B cell (primary cell): Measurements from ENCODE around the gene LRP1. TPM values are rescaled to one million over a fixed set of nuclear protein-coding genes. Genes with fewer than 3 reads are reported as not detected.

Source experiments
- ATAC-seq: fragments of 200-7000 bp; cut with Tn5 transposase; one replicate; pipeline ENCODE4 v1.10.0; 2021; ENCODE audit warnings: low read depth, mild to moderate bottlenecking, moderate number of reproducible peaks, moderate library complexity
- CTCF ChIA-PET: fragments of 350-600 bp; sonication (Branson Sonifier 250); formaldehyde crosslinking; loops from one replicate; lab custom pipeline; 2021; ENCODE audit warnings: antibody characterized with exemption, inconsistent platforms; lab: Charles Lee
- POLR2A ChIA-PET: fragments of 350-600 bp; sonication (Branson Sonifier 250); formaldehyde crosslinking; loops from one replicate; lab custom pipeline; 2021; ENCODE audit warnings: antibody characterized with exemption; lab: Charles Lee
- DNase-seq: peaks from one replicate; pipeline ENCODE4 v3.0.0; 2013
- H2AFZ ChIP-seq: 2 replicates; pipeline ENCODE4 v1.6.1; 2012; ENCODE audit warnings: mild to moderate bottlenecking, low read depth, low read length; ENCODE audit not compliant: insufficient read depth, poor library complexity, severe bottlenecking
- H3K27ac ChIP-seq, 2 donors: 1 replicate in 1 of 2; 2 replicates in 1 of 2; pipeline ENCODE4 v1.5.1; 2012 to 2013; ENCODE audit warnings: low read length in 2 of 2, mild to moderate bottlenecking in 2 of 2, moderate library complexity in 1 of 2
- H3K27me3 ChIP-seq, 4 experiments: fragments of 200-600 bp in 1 of 4; sonication (generic) in 1 of 4; replicated peaks in 1 of 4; 1 replicate in 2 of 4; 2 replicates in 2 of 4; pipeline versions ENCODE4 v1.6.1 to v1.7.0; 2013 to 2016; ENCODE audit warnings: low read length in 3 of 4, mild to moderate bottlenecking in 2 of 4, mixed read lengths in 1 of 4, moderate library complexity in 1 of 4; ENCODE audit not compliant: insufficient read depth in 4 of 4, control insufficient read depth in 3 of 4; ENCODE audit errors: control extremely low read depth in 1 of 4
- H3K36me3 ChIP-seq, 2 experiments: replicated peaks in 1 of 2; 1 replicate in 1 of 2; 2 replicates in 1 of 2; pipeline versions ENCODE4 v1.6.1 to v1.7.1; 2013; ENCODE audit warnings: low read length in 1 of 2; ENCODE audit not compliant: insufficient read depth in 2 of 2, control insufficient read depth in 1 of 2; ENCODE audit errors: control extremely low read depth in 1 of 2, extremely low read depth in 1 of 2
- H3K4me1 ChIP-seq, 2 donors: fragments of 200-600 bp in 1 of 2; sonication (generic) in 1 of 2; 1 replicate in 1 of 2; 2 replicates in 1 of 2; pipeline versions ENCODE4 v1.5.1 to v1.6.1; 2013 to 2017; ENCODE audit warnings: low read length in 2 of 2; ENCODE audit not compliant: control insufficient read depth in 2 of 2, insufficient read depth in 2 of 2
- H3K4me2 ChIP-seq: replicated peaks from 2 replicates; pipeline ENCODE3; 2012; ENCODE audit warnings: mild to moderate bottlenecking, low read depth, low read length; ENCODE audit not compliant: poor library complexity, severe bottlenecking
- H3K4me3 ChIP-seq, 5 experiments: fragments of 200-600 bp in 1 of 5; sonication (generic) in 1 of 5; 1 replicate in 3 of 5; 2 replicates in 2 of 5; pipeline versions ENCODE4 v1.5.1 to v1.7.0; 2011 to 2016; ENCODE audit warnings: low read length in 4 of 5, mild to moderate bottlenecking in 4 of 5, low read depth in 2 of 5, control low read depth in 1 of 5, moderate library complexity in 1 of 5; ENCODE audit not compliant: insufficient read depth in 1 of 5; ENCODE audit errors: control extremely low read depth in 1 of 5, extremely low read depth in 1 of 5
- H3K79me2 ChIP-seq: fragments of 200-600 bp; sonication (generic); one replicate; pipeline ENCODE4 v1.6.0; 2016; ENCODE audit warnings: low read length; ENCODE audit not compliant: control insufficient read depth, insufficient read depth
- H3K9ac ChIP-seq: fragments of 200-600 bp; sonication (generic); 2 replicates; pipeline ENCODE4 v1.6.1; 2017; ENCODE audit warnings: mild to moderate bottlenecking, low read length, moderate library complexity
- H3K9me3 ChIP-seq, 3 donors: one replicate each; pipeline versions ENCODE4 v1.6.1 to v1.7.1; 2013; ENCODE audit warnings: low read length in 2 of 3; ENCODE audit not compliant: control insufficient read depth in 2 of 3, insufficient read depth in 1 of 3; ENCODE audit errors: control extremely low read depth in 1 of 3
- H4K20me1 ChIP-seq: 2 replicates; pipeline ENCODE4 v1.6.0; 2012; ENCODE audit warnings: mild to moderate bottlenecking, low read length; ENCODE audit not compliant: insufficient read depth, control insufficient read depth, poor library complexity, severe bottlenecking
- H3K27ac Mint-ChIP-seq: one replicate; pipeline ENCODE4 v1.8.0; 2021; ENCODE audit warnings: mixed read lengths
- H3K27me3 Mint-ChIP-seq: one replicate; pipeline ENCODE4 v1.8.0; 2021; ENCODE audit warnings: mixed read lengths
- H3K4me1 Mint-ChIP-seq: one replicate; pipeline ENCODE4 v1.8.0; 2021; ENCODE audit warnings: mixed read lengths
- H3K4me3 Mint-ChIP-seq: one replicate; pipeline ENCODE4 v1.8.0; 2021; ENCODE audit warnings: mixed read lengths
- H3K9me3 Mint-ChIP-seq: one replicate; pipeline ENCODE4 v1.8.0; 2022; ENCODE audit warnings: mixed read lengths; ENCODE audit not compliant: insufficient read depth
- EZH2 ChIP-seq: IDR thresholded peaks from 2 replicates; pipeline ENCODE4 v1.6.1; 2012; ENCODE audit warnings: borderline replicate concordance, low read depth, mild to moderate bottlenecking, moderate library complexity, low read length; ENCODE audit not compliant: insufficient read depth, poor library complexity, severe bottlenecking
- WGBS: methylation state at CpG from one replicate; pipeline ENCODE4 v1.1.5; 2013; ENCODE audit warnings: missing lambda C conversion rate; ENCODE audit not compliant: insufficient coverage; 5-methylcytosine and 5-hydroxymethylcytosine counted together
- intact Hi-C: fragments of 100-400 bp; cut with micrococcal nuclease; formaldehyde crosslinking; loops from one replicate; pipeline ENCODE4 v1.10.0; 2022
- polyA plus RNA-seq: library from polyadenylated mRNA; depleted of rRNA; stranded (reverse); fragments of >200 nt; gene quantifications from 2 replicates; pipeline ENCODE4 v1.2.3, GENCODE V29; 2012
- total RNA-seq, 2 donors: library from RNA; stranded (reverse); fragments of 120-200 nt in 1 of 2; gene quantifications; 1 replicate in 1 of 2; 2 replicates in 1 of 2; pipeline versions ENCODE4 v1.2.3 to v1.2.4, GENCODE V29; 2013 to 2022
- TF ChIP-seq, protein P1 (sequence below): fragments of 200-600 bp; IDR thresholded peaks from one replicate; pipeline ENCODE4 v1.8.0; 2022; ENCODE audit warnings: antibody characterized with exemption, mild to moderate bottlenecking

The LRP1 gene
- total and polyA plus RNA-seq, 2 donors (not counting 1 experiment from before 2014, with no cell fraction given) = 2.0 to 4.1 TPM

DNA sequence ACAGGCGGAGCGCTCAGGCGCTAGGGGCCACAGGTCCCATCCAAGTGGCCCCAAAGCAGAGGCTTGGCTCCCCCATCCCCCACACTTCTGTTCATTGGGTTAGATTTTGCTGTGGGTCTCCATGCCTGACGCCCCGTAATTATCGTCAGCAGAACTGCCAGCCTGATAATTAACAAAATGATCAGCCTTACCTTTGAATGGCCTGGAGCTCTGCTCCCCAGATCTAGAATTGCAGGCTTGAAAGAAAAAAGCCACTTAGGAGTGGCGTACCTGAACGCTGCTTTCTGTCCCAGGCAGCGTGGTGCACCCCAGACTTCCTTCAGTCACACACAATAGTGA, 47.8 kb downstream of the LRP1 start:
- ChIA-PET POLR2A (no interaction called here), CTCF (interaction anchor here (0.6 to 7.7 kb wide), 6 partner anchors 20 to 1279 kb away, joined by 3 to 97 read pairs (median 4); partner anchors contain the start of genes LRP1 and STAT6)
- Histone ChIP-seq H2AFZ (no peak overlapping the region), H4K20me1 (no peaks in the 10 kb centered on the region), H3K4me1 (no peaks in the 10 kb centered on the region), H3K27ac (no peak overlapping the region), H3K27me3 (no peaks in the 10 kb centered on the region), H3K9me3 (no peaks in the 10 kb centered on the region), H3K79me2 (no peaks in the 10 kb centered on the region), H3K36me3 (no peaks in the 10 kb centered on the region), H3K9ac (no peak overlapping the region), H3K4me3 (no peak overlapping the region), H3K4me2 (no peak overlapping the region)
- TF ChIP-seq, protein P1, sequence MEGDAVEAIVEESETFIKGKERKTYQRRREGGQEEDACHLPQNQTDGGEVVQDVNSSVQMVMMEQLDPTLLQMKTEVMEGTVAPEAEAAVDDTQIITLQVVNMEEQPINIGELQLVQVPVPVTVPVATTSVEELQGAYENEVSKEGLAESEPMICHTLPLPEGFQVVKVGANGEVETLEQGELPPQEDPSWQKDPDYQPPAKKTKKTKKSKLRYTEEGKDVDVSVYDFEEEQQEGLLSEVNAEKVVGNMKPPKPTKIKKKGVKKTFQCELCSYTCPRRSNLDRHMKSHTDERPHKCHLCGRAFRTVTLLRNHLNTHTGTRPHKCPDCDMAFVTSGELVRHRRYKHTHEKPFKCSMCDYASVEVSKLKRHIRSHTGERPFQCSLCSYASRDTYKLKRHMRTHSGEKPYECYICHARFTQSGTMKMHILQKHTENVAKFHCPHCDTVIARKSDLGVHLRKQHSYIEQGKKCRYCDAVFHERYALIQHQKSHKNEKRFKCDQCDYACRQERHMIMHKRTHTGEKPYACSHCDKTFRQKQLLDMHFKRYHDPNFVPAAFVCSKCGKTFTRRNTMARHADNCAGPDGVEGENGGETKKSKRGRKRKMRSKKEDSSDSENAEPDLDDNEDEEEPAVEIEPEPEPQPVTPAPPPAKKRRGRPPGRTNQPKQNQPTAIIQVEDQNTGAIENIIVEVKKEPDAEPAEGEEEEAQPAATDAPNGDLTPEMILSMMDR = no peak
- TF ChIP-seq EZH2 = no peak
- H3K4me3 Mint-ChIP-seq = no peak overlapping the region
- no peak overlapping the region for H3K27ac Mint-ChIP-seq
- no peaks in the 10 kb centered on the region for H3K4me1 Mint-ChIP-seq
- WGBS = 91% methylated on average over 6 of the region's 9 CpGs
- ATAC-seq = no peak
- peaks cover 5% of the 10 kb centered on the region for H3K27me3 Mint-ChIP-seq
- H3K9me3 Mint-ChIP-seq = no peaks in the 10 kb centered on the region
- DNase-seq = no peak
- intact Hi-C loops = no loop called here

DNA sequence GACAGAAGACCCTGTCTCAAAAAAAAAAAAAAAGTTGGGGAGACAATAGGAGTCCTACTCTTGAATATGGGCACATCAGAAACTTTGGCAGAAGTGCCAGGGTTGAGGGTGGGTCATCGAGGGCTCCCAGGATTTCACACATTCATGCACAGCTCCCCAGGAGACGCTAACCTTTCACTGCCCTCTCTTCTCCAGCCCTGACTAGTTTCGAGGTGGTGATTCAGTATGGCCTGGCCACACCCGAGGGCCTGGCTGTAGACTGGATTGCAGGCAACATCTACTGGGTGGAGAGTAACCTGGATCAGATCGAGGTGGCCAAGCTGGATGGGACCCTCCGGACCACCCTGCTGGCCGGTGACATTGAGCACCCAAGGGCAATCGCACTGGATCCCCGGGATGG, 48.6 kb downstream of the LRP1 start:
- CTCF ChIA-PET = interaction anchor here (7.7 kb wide), 1 partner anchor 52 kb away, joined by 97 read pairs; the partner anchor contains the start of gene LRP1

More for the DNA sequence above, 48.6 kb downstream of the LRP1 start:
- intact Hi-C loops = no loop called here
- Histone ChIP-seq H3K27me3 (no peaks in the 10 kb centered on the region), H2AFZ (no peak overlapping the region), H3K36me3 (no peaks in the 10 kb centered on the region), H3K4me2 (no peak overlapping the region), H3K4me3 (no peak overlapping the region), H3K27ac (no peak overlapping the region), H3K4me1 (no peaks in the 10 kb centered on the region), H3K9ac (no peak overlapping the region), H3K79me2 (no peaks in the 10 kb centered on the region), H3K9me3 (no peaks in the 10 kb centered on the region), H4K20me1 (no peaks in the 10 kb centered on the region)
- Mint-ChIP-seq H3K27ac (no peak overlapping the region), H3K27me3 (peaks cover 5% of the 10 kb centered on the region), H3K4me1 (no peaks in the 10 kb centered on the region), H3K9me3 (no peaks in the 10 kb centered on the region), H3K4me3 (no peak overlapping the region)
- ATAC-seq (no peak), DNase-seq (no peak)
- POLR2A ChIA-PET = no interaction called here
- WGBS = 93% methylated on average over 7 of the region's 9 CpGs
- no peak for TF ChIP-seq EZH2
